ENCODE data around the gene MINDY4. TPM values are rescaled to one million over a fixed set of nuclear protein-coding genes. Genes with fewer than 3 reads are reported as not detected.

Gene MINDY4
- total RNA-seq, 4 donors from 2014 or later, result 4.6 to 14.1 (median 6.8) TPM

DNA sequence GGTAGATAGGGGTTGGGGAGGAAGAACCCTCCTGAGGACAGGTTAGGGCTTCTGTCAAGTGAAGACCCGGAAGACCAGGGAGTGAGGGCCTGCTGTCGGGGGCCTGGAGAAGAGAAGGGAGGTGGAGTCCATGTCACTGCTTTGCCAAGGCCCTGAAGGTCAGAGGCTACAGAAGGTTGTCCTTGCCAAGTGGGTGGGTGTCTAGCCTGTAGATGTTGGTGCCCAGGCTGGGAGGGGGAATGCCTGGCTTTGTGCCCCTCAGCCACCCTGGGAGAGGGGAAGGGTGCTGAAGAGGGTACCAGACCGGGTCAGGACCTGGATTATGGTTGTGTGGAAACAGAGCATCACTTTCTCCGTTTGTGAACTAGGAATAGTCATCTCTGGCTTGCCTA, 73.3 kb downstream of the MINDY4 start:
- peaks cover 7 to 15% (median 11%) of the 10 kb centered on the region in 4 donors for H3K4me1 ChIP-seq
- H3K4me3 ChIP-seq, result no peak overlapping the region
- no peak for DNase-seq
- no peaks in the 10 kb centered on the region for H3K36me3 ChIP-seq
- intact Hi-C loops (cut with DNase I; ENCODE audit: low total_unique reads), result no loop called here
- no peaks in the 10 kb centered on the region for H3K27me3 ChIP-seq
- WGBS, 2 donors (ENCODE audit: low coverage in 1 of 2), result 88 to 90% methylated on average over 2 to 4 of the region's 4 CpGs
- TF ChIP-seq POLR2AphosphoS5 (IDR thresholded peaks at IDR 0.05) (no peak), POLR2A (IDR thresholded peaks at IDR 0.05) (no peak), EP300 (IDR thresholded peaks at IDR 0.05; ENCODE audit: low read depth) (no peak)
- TF ChIP-seq, protein P1, sequence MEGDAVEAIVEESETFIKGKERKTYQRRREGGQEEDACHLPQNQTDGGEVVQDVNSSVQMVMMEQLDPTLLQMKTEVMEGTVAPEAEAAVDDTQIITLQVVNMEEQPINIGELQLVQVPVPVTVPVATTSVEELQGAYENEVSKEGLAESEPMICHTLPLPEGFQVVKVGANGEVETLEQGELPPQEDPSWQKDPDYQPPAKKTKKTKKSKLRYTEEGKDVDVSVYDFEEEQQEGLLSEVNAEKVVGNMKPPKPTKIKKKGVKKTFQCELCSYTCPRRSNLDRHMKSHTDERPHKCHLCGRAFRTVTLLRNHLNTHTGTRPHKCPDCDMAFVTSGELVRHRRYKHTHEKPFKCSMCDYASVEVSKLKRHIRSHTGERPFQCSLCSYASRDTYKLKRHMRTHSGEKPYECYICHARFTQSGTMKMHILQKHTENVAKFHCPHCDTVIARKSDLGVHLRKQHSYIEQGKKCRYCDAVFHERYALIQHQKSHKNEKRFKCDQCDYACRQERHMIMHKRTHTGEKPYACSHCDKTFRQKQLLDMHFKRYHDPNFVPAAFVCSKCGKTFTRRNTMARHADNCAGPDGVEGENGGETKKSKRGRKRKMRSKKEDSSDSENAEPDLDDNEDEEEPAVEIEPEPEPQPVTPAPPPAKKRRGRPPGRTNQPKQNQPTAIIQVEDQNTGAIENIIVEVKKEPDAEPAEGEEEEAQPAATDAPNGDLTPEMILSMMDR (IDR thresholded peaks at IDR 0.05), result no peak
- in situ Hi-C loops (cut with MboI; ENCODE audit: low pct_ligation_motif_present in 1 of 4, low pct_unique_long_range_greater_than_20kb in 1 of 4, low sequenced_read_pairs in 3 of 4), result no loop called here
- peak overlapping the region in 3 of 4 donors; percentile 15 to 80 (median 34) for H3K27ac ChIP-seq
- no peaks in the 10 kb centered on the region for H3K9me3 ChIP-seq

DNA sequence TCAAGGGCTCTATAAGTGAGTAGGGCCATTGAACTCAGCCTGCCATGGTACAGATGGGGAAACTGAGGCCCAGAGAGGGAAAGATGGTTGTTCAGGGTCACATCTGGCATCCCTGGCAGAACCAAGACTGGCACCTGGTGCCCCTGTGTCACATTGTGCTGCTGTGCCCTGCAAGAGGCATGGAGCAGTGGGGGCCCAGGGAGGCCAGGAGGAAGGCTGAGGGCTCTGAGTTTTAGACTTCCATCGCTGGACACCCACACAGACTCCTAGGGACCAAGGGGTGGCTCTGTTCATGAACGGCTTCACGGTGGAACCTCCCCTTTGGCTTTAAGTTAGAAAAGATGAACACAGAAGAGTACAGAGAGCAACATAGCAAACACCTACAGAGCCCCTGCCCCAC, 73.7 kb downstream of the MINDY4 start:
- 95% methylated on average over 3 of the region's 3 CpGs; no CpG with 5 or more reads in 1 of the 2 donors for WGBS, 2 donors (ENCODE audit: low coverage in 1 of 2)
- in situ Hi-C loops (cut with MboI; ENCODE audit: low pct_ligation_motif_present in 1 of 4, low pct_unique_long_range_greater_than_20kb in 1 of 4, low sequenced_read_pairs in 3 of 4) (no loop called here), intact Hi-C loops (cut with DNase I; ENCODE audit: low total_unique reads) (no loop called here)
- TF ChIP-seq POLR2A (IDR thresholded peaks at IDR 0.05) (no peak), POLR2AphosphoS5 (IDR thresholded peaks at IDR 0.05) (no peak), EP300 (IDR thresholded peaks at IDR 0.05; ENCODE audit: low read depth) (no peak)
- TF ChIP-seq, protein P1 (IDR thresholded peaks at IDR 0.05), result no peak
- Histone ChIP-seq H3K4me3 (no peak overlapping the region), H3K9me3 (no peaks in the 10 kb centered on the region), H3K27me3 (no peaks in the 10 kb centered on the region), H3K27ac (peak overlapping the region; percentile 68 to 85 (median 76)), H3K4me1 (peaks cover 7 to 15% (median 11%) of the 10 kb centered on the region in 4 donors), H3K36me3 (no peaks in the 10 kb centered on the region)
- DNase-seq, result no peak

DNA sequence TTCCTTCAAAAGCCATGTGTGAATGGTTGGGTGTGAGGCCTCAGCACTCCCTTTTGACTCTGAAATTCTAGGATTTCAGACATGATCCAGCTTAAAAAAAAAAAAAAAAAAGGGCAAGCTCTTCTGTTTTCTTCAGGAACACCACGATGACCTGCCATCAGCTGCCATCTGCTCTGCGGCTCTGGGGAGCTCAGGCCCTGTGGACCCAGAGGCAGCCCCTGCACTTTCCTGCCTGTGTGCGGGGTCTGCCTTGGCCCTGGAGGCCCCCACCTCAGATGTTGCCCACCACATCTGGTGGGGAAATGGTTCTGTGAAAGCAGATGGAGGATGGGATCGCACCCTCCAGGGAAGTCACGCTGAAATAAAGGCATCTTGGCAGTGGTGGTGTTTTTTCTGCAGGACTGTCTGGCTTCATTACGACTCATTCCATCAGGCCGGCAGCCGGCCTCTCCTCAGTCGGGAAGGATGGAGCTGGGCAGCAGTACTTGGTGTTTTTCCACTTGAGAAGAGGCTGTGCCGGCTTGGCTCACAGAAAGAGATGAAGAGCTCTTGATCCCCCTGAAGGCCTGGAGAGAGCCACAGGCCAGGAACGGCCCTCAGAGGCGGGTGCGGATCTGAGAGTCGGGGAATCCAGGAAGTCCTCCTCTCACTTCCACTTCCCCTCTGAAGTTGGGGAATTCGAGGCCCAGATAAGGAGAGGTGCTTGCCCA, 74.4 kb downstream of the MINDY4 start:
- Histone ChIP-seq H3K4me1 (peaks cover 7 to 15% (median 11%) of the 10 kb centered on the region in 4 donors), H3K36me3 (no peaks in the 10 kb centered on the region), H3K9me3 (no peaks in the 10 kb centered on the region), H3K4me3 (no peak overlapping the region), H3K27ac (peak overlapping the region; percentile 68 to 85 (median 76)), H3K27me3 (no peaks in the 10 kb centered on the region)
- intact Hi-C loops (cut with DNase I; ENCODE audit: low total_unique reads), result no loop called here
- no peak for TF ChIP-seq EP300 (IDR thresholded peaks at IDR 0.05; ENCODE audit: low read depth)
- TF ChIP-seq POLR2AphosphoS5 (IDR thresholded peaks at IDR 0.05), result no peak
- TF ChIP-seq, protein P1 (IDR thresholded peaks at IDR 0.05), result no peak
- no peak for TF ChIP-seq POLR2A (IDR thresholded peaks at IDR 0.05)
- in situ Hi-C loops (cut with MboI; ENCODE audit: low pct_ligation_motif_present in 1 of 4, low pct_unique_long_range_greater_than_20kb in 1 of 4, low sequenced_read_pairs in 3 of 4), result no loop called here
- no peak for DNase-seq
- 75 to 77% methylated on average over 7 to 15 of the region's 15 CpGs for WGBS, 2 donors (ENCODE audit: low coverage in 1 of 2)

DNA sequence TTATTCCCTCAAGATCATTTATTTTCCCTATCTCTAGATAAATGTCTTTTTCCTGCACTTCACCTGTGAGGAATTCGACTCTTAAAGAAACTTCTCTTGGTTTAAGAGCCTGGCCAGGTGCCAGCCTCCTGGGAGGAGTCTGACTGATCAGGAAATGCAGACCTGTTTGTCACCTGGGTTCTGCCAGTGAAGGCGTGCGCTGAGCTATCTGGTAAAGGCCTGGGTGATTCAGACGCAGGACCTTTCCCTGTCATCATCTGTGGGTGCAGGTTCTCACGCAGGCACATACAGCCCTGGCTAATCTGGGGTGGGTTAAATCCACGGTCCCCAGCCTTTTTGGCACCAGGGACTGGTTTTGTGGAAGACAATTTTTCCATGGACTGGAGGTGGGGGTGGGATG, 75.2 kb downstream of the MINDY4 start:
- in situ Hi-C loops (cut with MboI; ENCODE audit: low pct_ligation_motif_present in 1 of 4, low pct_unique_long_range_greater_than_20kb in 1 of 4, low sequenced_read_pairs in 3 of 4), result no loop called here
- DNase-seq, result peak; percentile 76
- Histone ChIP-seq H3K4me3 (no peak overlapping the region), H3K27ac (peak overlapping the region; percentile 68 to 85 (median 76)), H3K9me3 (no peaks in the 10 kb centered on the region), H3K27me3 (no peaks in the 10 kb centered on the region), H3K36me3 (no peaks in the 10 kb centered on the region), H3K4me1 (peaks cover 7 to 15% (median 11%) of the 10 kb centered on the region in 4 donors)
- TF ChIP-seq, protein P1 (IDR thresholded peaks at IDR 0.05), result no peak
- TF ChIP-seq POLR2AphosphoS5 (IDR thresholded peaks at IDR 0.05) (no peak), EP300 (IDR thresholded peaks at IDR 0.05; ENCODE audit: low read depth) (no peak), POLR2A (IDR thresholded peaks at IDR 0.05) (no peak)
- 11 to 54% methylated on average over 3 to 6 of the region's 6 CpGs for WGBS, 2 donors (ENCODE audit: low coverage in 1 of 2)
- intact Hi-C loops (cut with DNase I; ENCODE audit: low total_unique reads), result no loop called here

All from transverse colon (tissue), 4 donors.